NCI-H526 treated with DMSO at 0.1 percent for 48 hours (cell line): ENCODE measurements around the gene RFPL3.
"Not testable (repeated sequence)": the region's sequence is repeated elsewhere in the genome, so short reads cannot be mapped to it uniquely, and the experiment has no call there.

ENCODE experiments used
- DNase-seq: peaks from one replicate; lab custom pipeline; 2025; lab: John Stamatoyannopoulos, UW

RFPL3 gene

DNA sequence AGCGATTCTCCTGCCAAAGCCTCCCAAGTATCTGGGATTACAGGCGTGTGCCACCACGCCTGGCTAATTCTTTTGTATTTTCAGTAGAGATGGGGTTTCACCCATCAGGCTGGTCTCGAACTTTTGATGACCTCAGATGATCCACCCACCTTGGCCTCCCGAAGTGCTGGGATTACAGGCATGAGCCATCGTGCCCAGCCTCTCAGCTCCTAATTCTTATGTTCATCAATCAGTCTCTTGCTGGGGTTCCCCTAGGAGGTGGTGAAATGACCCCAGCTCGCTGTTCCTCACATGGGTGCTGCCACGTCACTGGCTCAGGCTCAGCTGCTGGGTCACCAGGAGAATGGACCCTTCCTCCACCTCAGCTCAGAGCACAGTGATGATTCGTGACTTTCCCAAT lies at the start of gene RFPL3:
Gene RFPL3 (plus strand): TSS at position 301 of the 400 bp plus-strand sequence. CDS start 205 bp downstream, outside the sequence.
- not testable (repeated sequence) for DNase-seq

DNA sequence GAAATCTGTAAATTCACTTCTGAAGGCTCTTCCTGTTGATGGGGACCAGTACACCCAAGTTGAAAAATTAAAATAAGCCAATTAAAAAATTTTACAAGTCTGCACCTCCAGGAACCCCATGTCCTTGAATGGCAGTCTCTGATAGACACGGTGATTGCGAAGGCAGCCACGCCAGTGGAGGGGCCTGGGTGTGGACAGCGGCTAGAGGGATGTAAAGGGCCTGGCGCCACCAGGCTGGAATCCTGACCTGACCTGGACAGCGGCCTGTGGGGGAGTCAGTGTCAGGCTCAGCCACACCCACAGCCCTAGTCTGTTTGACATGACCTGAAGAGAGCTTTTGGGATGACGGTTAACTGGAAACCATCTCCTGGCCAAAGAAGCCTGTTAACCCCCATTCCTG lies 49.5 kb upstream of the RFPL3 start:
- DNase-seq = no peak

DNA sequence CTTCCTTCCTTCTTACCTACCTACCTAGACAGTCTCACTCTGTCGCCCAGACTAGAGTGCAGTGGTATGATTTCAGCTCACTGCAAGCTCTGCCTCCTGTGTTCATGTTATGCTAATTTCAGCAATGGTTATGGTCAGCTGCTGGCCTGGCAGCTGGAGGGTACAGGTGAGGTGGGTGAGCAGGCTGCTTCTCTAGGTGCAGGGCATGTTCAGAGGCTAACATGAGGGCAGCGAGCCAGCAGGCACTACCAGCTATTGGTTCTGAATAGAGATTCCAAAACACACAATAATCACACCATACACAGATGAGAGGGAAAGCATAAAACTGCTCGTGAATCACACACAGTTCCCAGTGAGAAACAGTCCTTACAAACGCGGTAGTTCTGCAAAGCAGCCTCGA lies 48.7 kb upstream of the RFPL3 start:
- no peak for DNase-seq

DNA sequence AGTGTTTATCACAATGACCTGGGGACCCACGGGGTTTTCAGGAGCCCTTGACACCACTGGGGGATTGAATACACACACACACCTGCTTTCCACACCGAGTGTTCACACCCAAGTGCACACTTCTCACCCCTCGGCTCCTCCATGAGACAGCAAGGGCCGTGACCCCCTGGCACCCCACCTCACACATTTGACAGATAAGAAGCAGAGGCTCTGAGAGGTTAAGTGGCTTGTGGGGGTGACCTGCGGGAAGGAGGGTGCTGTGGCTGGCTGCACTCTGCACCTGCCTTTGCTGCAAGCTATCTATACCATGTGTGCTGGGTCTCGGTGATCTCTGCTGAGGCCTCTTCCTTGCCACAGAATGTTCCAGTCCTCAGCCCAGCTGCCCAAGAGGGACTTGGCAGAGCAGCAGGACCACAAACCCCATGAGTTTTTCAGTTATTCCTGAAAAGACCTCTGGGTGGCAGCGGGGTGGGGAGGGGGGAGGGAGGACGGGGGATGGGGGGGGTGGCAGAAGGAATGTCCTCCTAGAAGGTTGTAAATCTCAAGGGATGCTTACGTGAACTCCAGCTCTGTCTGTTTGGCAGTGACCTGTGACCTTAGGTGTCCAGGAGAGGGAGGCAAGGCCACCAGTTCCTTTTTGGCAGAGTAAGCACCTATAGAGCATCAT lies 47.9 kb upstream of the RFPL3 start:
- DNase-seq = no peak

DNA sequence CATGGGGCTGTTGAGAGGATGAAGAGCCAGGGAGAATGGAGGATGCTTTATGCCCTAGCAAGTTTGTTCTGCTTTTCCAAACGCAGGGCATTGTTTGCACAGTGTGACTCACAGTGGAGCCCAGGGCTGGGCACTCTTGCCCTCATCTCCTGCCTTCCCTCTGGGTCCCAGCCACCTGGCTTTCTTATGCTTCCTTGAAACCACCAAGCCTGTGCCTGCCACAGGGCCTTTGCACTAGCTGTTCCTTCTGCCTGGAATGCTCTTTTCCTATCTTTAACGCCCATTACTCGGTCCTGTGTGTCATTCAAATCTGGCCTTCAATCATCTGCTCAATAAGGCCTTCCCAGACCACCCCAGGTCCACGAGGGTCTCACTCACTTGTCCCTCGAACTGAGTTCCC lies 46.9 kb upstream of the RFPL3 start:
- DNase-seq = no peak

DNA sequence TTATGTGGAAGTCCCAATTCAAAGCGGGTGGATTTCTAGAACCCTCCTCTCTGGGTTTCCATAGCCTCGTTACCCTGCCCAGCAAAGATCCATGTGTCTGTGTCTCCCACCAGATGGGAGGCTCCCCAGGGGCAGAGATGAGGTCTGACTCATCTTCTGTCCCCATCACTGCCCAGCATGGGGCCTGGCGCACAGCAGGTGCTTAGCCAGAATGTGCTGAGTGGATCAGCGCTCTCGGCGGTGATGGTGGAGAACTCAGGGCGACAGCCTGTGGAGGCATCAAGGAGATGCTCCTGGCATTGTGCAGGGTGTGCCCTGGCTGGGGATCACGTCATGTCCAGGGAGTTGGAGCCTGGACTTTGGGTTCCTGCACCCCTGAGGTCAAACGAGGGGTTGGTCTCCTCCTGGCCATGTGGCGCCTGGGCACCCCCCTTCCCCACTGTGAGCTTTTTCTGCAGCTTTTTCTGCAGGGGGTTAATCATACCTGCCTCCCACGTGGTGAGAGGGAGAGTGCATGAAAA lies 46.1 kb upstream of the RFPL3 start:
- no peak for DNase-seq

DNA sequence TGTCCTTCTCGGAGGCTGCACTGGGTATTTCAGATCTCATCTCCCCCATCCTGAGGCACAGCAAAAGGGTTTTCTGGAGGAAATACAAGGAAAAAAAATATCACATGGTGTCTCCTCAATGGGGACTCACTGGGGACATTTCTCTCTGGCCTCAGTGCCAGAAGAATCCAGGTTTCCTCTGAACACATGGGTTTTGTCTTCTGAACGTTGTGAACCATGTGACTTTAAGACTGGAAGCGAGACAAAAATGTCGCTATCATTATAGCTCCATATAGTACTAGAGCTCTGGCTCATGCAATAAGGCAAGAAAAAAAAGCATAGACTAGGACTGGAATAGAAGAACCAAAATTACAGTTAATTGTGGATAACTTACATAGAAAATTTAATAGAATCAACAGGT lies 44.9 kb upstream of the RFPL3 start:
- no peak for DNase-seq

DNA sequence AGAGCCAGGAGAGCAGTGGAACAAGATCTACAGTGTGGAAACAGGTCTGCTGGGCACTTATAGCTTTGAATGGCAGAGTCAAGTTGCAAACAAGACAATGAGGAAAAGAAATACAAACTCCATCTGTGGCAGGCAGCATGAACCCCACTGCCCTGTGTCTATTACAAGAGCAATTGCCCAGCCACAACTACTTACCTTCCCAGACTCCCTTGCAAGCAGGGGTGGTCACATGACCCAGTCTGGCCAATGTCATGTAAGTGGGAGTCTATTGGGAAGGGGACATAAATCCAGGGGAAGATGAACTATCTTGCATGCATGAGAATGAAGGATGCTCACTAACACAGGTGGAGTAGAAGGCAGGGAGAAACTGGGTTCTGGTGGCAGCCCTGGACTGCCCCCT lies 44.1 kb upstream of the RFPL3 start:
- no peak for DNase-seq

DNA sequence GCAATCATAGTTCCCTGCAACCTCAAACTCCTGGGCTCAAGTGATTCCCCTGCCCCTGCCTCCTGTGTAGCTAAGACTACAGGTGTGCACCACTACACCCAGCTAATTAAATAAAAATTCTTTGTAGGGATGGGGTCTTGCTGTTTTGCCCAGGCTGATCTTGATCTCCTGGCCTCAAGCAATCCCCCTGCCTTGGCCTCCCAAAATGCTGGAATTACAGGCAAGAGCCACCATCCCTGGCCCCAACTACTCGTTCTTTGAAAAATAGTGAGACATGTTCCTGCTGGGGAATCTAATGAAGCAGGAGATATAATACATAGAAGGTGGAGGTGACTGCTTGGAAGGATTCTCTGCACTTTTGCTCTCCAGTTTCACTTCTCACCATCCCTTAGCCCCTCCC lies 40.1 kb upstream of the RFPL3 start:
- DNase-seq = no peak

DNA sequence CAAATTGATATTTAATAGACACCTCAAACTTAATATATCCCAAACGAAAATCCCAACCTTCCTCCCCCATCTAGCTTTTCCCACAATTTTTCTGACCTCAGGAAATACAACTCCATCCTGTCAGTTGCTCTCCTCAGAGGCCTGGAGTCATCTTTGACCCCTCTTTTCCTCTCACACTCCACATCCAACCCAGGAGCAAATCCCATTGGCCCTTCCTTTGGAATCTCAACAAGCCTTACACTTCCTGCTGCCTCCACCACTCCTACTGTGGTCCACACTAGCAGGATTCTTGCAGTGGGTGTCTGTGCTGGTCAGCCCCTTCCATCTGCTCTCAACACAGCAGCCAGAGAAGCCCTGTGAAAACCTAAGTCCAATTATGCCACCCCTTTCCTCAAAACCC lies 39.3 kb upstream of the RFPL3 start:
- DNase-seq = no peak

DNA sequence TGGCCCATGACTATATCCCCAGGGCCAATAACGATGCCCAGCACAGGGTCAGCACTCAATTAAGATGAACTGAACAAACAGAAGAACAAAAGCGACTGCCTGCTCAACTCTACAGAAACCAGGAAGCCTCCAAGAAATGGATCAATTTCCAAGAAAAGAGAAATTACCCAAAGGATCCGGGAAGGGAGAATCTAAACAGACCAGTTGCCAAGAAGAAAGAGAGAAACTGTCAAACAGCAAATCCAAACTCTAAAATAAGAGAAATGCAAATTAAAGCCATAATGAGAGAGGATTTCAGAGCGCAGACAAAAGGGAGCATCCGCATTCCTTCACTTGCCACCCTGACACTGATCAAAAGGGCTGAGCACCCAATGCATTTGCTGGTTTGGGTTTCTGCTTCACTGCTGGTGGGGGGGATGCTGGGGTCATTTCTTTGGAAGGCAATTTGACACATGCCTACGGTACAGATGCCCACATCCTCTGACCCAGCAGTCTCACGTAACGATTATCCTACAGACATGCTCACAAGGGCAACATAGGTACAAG lies 37.7 kb upstream of the RFPL3 start:
- DNase-seq = no peak

DNA sequence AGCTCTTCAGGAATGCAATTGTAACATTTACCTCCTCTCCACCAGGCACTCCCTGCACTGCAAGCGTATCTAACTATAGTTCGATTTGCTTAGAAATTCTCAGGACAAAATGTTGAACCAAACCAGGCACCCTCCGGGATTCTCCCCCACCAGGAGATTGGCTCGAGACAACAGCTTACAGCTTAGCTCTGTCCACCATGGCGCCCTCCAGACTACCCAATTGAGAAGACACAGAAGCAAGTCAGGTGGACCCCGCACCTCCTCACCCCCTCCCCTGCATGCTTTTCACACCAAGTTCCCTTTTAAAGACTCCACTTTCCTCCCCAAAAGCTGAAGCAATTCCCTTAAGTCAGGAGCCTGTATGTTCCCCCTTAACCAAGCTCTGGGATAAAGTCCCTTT lies 34.7 kb upstream of the RFPL3 start:
- no peak for DNase-seq

DNA sequence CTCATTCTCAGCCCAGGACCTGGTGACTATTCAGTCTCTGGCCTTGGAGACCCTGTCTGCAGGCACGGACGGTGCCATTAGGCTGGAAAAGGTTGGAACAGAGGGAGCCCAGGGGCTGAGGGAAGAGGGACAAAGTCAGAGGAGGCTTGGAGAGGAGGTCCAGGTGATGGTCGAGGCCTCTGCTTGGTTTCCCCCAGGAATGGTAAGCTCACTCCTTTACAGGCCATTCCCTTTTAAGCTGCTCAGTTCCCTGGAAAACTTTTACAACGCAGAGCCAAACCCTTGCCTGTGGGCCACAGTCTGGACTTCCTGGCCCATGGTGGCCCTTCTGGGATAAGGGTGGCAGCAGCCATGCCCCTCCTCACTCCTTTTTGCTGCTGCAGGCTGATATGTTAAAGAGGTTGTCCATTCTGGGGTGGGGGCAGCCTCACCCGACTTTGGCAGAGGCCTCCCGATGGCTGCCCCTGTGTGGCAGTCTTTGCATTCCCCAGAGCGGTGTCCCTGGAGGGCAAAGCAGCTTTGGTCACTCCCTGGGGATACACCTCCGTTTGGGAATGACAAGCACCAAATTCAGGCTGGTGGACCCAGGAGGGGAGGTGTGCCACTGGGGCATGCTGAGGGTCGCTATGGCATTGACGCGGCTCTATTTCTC lies 34.0 kb upstream of the RFPL3 start:
- no peak for DNase-seq

DNA sequence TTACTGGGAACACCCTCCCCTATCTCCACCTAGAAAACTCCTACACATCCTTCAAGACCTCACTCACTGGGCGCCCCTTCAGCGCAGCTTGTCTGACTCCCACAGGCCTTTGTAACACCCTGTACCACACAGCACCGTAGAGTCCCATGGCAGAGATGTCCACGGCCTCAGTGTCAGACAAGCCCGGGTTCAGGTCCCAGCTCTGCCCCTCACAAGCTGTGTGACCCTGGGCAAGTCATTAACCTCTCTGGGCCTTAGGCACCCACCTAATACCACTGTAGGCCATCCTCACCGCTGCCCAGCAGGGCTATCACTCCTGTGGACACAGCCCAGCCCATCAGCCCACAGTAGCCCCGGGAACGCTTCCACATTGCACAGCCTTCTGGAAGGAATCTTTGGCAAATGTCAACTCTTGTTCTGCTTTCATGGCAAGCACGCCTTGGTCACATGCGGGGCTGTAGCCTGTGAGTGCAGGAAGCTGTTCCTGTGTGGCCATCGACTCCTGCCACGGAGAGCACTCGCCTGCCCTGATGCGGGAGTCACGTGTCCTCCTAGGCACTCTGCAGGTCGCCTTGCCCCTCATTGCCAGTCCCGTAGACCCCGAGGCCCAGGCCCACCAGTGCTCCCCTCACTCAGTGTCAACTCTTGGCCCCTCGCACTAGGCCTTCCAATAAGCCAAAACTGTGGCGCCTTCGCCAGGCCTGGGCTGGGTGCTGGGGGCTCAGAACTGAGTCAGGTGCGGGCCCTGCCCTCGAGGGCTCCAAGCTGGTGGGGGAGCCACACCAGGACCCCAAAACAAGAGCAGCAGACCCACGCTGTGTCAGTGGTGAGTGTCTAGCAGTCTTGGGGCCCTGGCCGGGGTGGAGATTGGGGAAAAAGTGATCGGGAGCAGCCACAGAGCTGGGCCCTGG lies 32.9 kb upstream of the RFPL3 start:
- no peak for DNase-seq

DNA sequence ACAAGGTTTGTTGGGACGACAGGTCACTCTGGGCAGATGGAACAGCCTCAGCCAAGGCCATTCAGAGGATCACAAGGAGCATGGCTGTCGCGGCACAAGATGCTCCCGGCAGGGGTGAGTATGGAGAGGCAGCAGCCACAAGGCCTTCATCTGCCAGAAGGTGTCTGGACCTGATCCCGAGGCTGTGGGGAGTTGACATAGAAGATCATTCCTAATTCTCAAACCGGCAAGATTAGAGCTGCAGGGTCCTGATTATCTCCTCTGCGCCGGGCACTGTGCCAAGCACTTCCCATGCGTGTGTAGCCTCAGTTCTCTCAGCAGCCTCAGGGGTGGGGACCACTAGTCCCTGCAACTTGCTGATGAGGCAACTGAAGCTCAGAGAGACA lies 32.3 kb upstream of the RFPL3 start:
- no peak for DNase-seq

DNA sequence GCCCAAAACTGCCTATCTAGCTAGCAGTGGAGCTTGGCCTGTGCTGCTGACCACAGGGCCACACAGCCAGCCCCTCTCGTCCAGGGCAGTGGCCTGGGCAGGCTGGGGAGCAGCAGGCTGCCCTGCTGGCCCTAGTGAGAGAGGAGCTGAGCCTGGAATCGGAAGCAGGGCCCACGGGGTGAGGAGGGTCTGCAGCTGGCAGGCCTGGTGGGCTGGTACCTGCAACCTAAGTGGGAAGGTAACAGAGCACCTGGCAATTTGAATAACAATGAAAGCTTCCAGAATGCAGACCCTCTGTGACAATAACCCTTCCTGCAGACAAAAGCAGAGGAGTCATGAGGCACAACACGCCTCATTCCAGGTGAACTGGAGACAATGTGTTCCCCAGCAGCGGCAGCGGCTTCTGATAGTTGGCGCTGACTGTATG lies 31.8 kb upstream of the RFPL3 start:
- no peak for DNase-seq

DNA sequence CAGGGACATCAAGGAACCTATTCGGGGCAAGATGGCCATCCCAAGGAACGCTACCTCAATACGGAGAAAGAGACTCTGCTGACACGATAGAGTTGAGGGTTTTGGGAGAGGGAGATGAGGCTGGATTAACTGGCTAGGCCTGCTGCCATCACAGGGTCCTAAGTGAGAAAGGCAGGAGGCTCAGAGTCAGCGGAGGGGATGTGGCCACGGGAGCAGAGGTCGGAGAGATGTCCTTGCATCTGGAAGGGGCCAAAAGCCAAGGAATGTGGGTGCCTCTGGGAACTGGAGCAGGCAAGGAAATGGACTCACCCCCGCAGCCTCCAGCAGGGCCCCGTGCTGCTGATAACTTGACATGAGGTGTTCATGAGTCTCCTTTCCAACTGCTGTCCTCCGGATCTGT lies 31.0 kb upstream of the RFPL3 start:
- DNase-seq = no peak

DNA sequence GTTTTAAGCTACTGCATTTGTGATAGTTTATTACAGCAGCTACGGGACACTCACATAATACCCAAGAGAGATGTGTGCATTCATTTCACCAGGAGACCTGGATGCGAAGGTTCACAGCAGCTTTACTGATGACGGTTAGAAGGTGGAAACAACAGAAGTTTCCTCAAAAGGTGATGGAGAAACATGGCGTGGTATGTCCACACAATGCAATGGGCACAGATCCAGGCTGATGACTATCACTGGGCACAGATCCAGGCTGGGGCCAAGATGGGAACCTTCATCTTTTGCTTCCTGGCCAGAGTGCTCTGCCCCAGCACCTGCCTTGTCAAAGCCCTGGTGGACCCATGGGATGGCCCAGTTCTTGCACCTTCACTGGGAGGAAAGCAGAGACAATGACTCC lies 30.6 kb upstream of the RFPL3 start:
- no peak for DNase-seq

DNA sequence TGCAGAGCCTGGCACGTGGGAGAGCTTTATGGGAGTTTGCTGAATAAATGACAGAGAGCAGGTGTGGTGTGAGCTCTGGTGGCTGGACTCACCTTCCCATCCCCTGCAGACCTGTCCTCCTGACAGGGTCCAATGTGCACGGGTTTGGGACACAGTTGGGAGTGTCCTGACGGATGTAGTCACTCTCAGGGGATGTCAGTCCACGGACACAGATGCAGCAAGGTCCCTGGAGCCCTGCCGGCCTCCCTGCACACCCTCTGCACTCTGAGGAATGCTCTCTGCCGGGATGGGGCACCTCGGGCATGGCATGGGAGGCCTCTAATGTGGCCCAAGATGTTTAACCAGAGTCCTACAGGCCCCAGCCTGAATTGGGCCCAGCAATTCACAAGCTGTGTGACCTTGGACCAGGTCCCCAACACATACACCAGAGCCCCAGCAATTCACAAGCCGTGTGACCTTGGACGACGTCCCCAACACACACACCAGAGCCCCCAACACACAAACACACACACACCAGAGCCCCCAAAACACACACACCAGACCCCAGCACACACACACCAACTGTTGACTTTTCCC lies 30.0 kb upstream of the RFPL3 start:
- no peak for DNase-seq

DNA sequence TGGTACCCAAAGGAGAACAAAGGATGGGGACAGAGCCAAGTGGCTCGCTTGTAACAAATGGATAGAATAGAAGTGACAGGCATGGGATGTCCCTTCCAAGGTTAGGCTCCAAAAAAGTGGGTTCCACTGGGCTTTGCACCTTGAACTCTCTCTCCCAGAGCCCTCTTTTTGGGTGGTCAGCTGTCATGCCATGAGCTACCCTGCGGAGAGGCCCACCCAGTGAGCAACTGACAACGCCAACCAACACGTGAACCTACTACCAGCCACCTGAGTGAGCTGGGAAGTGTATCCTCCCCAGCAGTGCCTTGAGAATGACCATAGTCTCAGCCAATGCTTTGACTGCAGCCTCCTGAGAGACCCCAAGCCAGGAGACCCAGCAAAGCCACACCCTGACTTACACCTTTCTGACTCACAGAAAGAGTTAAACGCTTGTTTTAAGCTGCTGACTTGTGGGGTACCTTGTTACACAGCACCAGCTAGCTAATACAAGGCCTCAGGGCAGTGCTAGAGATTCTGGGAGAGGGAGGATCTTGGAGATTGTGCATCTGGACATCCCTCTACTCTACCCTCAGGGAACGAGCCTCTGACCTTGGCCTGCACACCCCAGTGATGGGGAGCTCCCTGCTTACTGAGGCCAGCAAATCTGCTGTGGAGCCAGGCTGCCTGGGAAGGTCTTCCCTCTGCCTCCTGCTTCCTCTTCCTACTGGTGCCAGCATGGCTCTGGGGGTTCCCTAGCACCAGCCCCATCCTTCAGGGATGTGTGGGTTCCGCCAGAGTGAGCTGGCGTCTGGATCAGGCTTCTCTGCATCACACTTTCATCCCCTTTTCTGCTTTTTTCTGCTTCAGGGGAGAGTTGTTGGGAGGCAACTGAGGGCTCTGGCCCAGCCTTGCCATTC lies 29.1 kb upstream of the RFPL3 start:
- DNase-seq = no peak

DNA sequence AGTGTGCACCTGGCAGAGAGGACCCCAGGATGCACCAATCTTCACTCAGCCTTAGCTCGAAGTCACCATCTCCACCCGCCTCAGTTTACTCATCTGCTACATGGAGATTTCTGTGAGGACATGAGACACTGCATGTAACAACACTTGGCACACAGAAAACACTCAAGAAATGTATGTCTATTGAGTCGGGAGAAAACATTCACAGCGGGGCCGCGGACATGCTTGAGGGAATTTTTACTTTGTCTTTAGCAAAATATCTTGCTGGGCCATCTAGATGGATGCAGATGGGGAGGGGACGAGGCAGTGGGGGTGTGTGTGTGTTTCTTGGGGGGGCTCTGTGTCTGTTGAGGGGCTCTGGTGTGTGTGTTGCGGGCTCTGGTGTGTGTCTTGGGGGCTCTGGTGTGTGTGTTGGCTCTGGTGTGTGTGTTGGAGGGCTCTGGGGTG lies 28.4 kb upstream of the RFPL3 start:
- DNase-seq = no peak
